Measurements from ENCODE around the gene RNF224. TPM values are rescaled to one million over a fixed set of nuclear protein-coding genes. Genes with fewer than 3 reads are reported as not detected.

Gene RNF224
- total RNA-seq, 1 experiment from 2014 or later, result 0.30 TPM

DNA sequence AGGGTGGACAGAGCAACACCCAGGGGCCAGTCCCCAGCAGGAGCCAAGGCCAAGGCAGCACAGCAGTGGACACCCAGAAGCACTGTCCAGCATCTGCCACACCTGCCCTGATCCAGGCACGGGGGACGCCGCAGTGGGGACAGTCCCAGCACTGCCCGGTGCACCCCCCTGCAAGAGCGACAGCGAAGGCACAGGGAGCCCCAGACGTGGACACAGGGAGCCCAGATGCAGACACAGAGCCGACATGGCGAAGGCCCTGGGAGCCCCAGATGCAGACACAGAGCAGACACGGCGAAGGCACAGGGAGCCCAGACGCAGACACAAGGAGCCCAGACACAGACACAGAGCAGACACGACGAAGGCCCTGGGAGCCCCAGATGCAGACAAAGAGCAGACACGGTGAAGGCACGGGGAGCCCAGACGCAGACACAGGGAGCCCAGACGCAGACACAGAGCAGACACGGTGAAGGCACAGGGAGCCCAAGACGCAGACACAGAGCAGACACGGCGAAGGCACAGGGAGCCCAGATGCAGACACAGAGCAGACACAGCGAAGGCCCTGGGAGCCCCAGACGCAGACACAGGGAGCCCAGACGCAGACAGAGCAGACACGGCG lies 43.2 kb upstream of the RNF224 start:
- H3K9me2 ChIP-seq (ENCODE audit: insufficient read depth), result no peaks in the 10 kb centered on the region
- ATAC-seq, result no peak
- no peak overlapping the region for H3K4me2 ChIP-seq (ENCODE audit: low read length)
- no peak overlapping the region for H3K27ac ChIP-seq (ENCODE audit: low read depth, low read length)
- H3K4me3 ChIP-seq (replicated peaks in 1 of 2; ENCODE audit: low read depth in 1 of 2, low read length in 2 of 2), result no peak overlapping the region
- DNase-seq (ENCODE audit: low read depth, low spot score), result no peak
- H3K27me3 ChIP-seq (ENCODE audit: insufficient read depth, low read length), result no peaks in the 10 kb centered on the region
- intact Hi-C loops (cut with micrococcal nuclease), result no loop called here
- POLR2A ChIA-PET, result no interaction called here
- H3K9me3 ChIP-seq (ENCODE audit: control insufficient read depth in 1 of 2, insufficient read depth in 1 of 2, low read depth in 1 of 2, low read length in 2 of 2), result no peaks in the 10 kb centered on the region
- no peaks in the 10 kb centered on the region for H4K20me1 ChIP-seq (ENCODE audit: insufficient read depth)
- H3K79me2 ChIP-seq (ENCODE audit: insufficient read depth, low read length), result peaks cover 33% of the 10 kb centered on the region
- peaks cover 8 to 17% of the 10 kb centered on the region in 2 experiments; a peak in 3 of 4 replicates for H3K4me1 ChIP-seq (ENCODE audit: control insufficient read depth in 1 of 2, insufficient read depth in 2 of 2, low read length in 2 of 2)
- no peak overlapping the region for H2AFZ ChIP-seq (ENCODE audit: low read depth, low read length, poor library complexity, severe bottlenecking)
- TF ChIP-seq, protein P1, sequence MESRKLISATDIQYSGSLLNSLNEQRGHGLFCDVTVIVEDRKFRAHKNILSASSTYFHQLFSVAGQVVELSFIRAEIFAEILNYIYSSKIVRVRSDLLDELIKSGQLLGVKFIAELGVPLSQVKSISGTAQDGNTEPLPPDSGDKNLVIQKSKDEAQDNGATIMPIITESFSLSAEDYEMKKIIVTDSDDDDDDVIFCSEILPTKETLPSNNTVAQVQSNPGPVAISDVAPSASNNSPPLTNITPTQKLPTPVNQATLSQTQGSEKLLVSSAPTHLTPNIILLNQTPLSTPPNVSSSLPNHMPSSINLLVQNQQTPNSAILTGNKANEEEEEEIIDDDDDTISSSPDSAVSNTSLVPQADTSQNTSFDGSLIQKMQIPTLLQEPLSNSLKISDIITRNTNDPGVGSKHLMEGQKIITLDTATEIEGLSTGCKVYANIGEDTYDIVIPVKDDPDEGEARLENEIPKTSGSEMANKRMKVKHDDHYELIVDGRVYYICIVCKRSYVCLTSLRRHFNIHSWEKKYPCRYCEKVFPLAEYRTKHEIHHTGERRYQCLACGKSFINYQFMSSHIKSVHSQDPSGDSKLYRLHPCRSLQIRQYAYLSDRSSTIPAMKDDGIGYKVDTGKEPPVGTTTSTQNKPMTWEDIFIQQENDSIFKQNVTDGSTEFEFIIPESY (IDR thresholded peaks at IDR 0.05; ENCODE audit: extremely low read depth, insufficient replicate concordance, low read length), result no peak
- TF ChIP-seq, protein P2, sequence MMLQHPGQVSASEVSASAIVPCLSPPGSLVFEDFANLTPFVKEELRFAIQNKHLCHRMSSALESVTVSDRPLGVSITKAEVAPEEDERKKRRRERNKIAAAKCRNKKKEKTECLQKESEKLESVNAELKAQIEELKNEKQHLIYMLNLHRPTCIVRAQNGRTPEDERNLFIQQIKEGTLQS (IDR thresholded peaks at IDR 0.05), result no peak
- TF ChIP-seq JUND (IDR thresholded peaks at IDR 0.05), result no peak
- no peak for TF ChIP-seq TCF7L2 (IDR thresholded peaks at IDR 0.05; ENCODE audit: borderline replicate concordance, extremely low read depth, insufficient read depth, insufficient read length)
- TF ChIP-seq, protein P3, sequence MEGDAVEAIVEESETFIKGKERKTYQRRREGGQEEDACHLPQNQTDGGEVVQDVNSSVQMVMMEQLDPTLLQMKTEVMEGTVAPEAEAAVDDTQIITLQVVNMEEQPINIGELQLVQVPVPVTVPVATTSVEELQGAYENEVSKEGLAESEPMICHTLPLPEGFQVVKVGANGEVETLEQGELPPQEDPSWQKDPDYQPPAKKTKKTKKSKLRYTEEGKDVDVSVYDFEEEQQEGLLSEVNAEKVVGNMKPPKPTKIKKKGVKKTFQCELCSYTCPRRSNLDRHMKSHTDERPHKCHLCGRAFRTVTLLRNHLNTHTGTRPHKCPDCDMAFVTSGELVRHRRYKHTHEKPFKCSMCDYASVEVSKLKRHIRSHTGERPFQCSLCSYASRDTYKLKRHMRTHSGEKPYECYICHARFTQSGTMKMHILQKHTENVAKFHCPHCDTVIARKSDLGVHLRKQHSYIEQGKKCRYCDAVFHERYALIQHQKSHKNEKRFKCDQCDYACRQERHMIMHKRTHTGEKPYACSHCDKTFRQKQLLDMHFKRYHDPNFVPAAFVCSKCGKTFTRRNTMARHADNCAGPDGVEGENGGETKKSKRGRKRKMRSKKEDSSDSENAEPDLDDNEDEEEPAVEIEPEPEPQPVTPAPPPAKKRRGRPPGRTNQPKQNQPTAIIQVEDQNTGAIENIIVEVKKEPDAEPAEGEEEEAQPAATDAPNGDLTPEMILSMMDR (IDR thresholded peaks at IDR 0.05 in 2 of 3, conservative IDR thresholded peaks at IDR 0.05 in 1 of 3; ENCODE audit: borderline replicate concordance in 1 of 3, insufficient read depth in 1 of 3, low read depth in 2 of 3, low read length in 2 of 3), result no peak
- TF ChIP-seq FOSL1 (IDR thresholded peaks at IDR 0.05; ENCODE audit: low read depth), result no peak
- no peak for TF ChIP-seq ELF1 (IDR thresholded peaks at IDR 0.05; ENCODE audit: borderline replicate concordance, low read depth)
- no peak for TF ChIP-seq POLR2AphosphoS5 (IDR thresholded peaks at IDR 0.05; ENCODE audit: low read depth, low read length)
- TF ChIP-seq, protein P4, sequence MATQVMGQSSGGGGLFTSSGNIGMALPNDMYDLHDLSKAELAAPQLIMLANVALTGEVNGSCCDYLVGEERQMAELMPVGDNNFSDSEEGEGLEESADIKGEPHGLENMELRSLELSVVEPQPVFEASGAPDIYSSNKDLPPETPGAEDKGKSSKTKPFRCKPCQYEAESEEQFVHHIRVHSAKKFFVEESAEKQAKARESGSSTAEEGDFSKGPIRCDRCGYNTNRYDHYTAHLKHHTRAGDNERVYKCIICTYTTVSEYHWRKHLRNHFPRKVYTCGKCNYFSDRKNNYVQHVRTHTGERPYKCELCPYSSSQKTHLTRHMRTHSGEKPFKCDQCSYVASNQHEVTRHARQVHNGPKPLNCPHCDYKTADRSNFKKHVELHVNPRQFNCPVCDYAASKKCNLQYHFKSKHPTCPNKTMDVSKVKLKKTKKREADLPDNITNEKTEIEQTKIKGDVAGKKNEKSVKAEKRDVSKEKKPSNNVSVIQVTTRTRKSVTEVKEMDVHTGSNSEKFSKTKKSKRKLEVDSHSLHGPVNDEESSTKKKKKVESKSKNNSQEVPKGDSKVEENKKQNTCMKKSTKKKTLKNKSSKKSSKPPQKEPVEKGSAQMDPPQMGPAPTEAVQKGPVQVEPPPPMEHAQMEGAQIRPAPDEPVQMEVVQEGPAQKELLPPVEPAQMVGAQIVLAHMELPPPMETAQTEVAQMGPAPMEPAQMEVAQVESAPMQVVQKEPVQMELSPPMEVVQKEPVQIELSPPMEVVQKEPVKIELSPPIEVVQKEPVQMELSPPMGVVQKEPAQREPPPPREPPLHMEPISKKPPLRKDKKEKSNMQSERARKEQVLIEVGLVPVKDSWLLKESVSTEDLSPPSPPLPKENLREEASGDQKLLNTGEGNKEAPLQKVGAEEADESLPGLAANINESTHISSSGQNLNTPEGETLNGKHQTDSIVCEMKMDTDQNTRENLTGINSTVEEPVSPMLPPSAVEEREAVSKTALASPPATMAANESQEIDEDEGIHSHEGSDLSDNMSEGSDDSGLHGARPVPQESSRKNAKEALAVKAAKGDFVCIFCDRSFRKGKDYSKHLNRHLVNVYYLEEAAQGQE (IDR thresholded peaks at IDR 0.05; ENCODE audit: low read depth), result no peak
- TF ChIP-seq SRF (IDR thresholded peaks at IDR 0.05; ENCODE audit: low read depth), result no peak
- no peak for TF ChIP-seq SIN3A (IDR thresholded peaks at IDR 0.05; ENCODE audit: low read depth)
- TF ChIP-seq, protein P5, sequence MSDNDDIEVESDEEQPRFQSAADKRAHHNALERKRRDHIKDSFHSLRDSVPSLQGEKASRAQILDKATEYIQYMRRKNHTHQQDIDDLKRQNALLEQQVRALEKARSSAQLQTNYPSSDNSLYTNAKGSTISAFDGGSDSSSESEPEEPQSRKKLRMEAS (IDR thresholded peaks at IDR 0.05), result no peak
- no peak for TF ChIP-seq EZH2phosphoT487 (IDR thresholded peaks at IDR 0.05; ENCODE audit: borderline replicate concordance)
- TF ChIP-seq ZFX (IDR thresholded peaks at IDR 0.05), result no peak
- no peak for TF ChIP-seq CEBPB (IDR thresholded peaks at IDR 0.05; ENCODE audit: low read depth)
- no peak for TF ChIP-seq YY1 (IDR thresholded peaks at IDR 0.05; ENCODE audit: extremely low read depth, insufficient replicate concordance, low read depth, low read length)
- TF ChIP-seq POLR2A (IDR thresholded peaks at IDR 0.05; ENCODE audit: borderline replicate concordance, extremely low read depth, insufficient read depth, insufficient read length), result no peak
- no peak for TF ChIP-seq EGR1 (IDR thresholded peaks at IDR 0.05; ENCODE audit: low read depth)
- BruUV-seq (replicated peaks), result no TSS peak
- peaks cover 0 to 21% of the 10 kb centered on the region in 2 experiments; a peak in 1 of 4 replicates for H3K36me3 ChIP-seq (ENCODE audit: control insufficient read depth in 1 of 2, insufficient read depth in 2 of 2, low read length in 2 of 2)
- H3K9ac ChIP-seq (ENCODE audit: low read length), result no peak overlapping the region
- CTCF ChIA-PET, result no interaction called here
- RAD21 ChIA-PET (ENCODE audit: low non-redundant PET in 1 of 2, low total read pairs in 2 of 2, uncharacterized antibody in 2 of 2, unreplicated experiment in 2 of 2), result no interaction called here

Data from HCT116 (cell line).